NCI-H2227 (cell line): Measurements from ENCODE around the gene HOXA2.

ENCODE experiments used
- DNase-seq: peaks from one replicate; lab custom pipeline; 2025; ENCODE audit not compliant: unreplicated experiment; lab: John Stamatoyannopoulos, UW

Gene HOXA2

DNA sequence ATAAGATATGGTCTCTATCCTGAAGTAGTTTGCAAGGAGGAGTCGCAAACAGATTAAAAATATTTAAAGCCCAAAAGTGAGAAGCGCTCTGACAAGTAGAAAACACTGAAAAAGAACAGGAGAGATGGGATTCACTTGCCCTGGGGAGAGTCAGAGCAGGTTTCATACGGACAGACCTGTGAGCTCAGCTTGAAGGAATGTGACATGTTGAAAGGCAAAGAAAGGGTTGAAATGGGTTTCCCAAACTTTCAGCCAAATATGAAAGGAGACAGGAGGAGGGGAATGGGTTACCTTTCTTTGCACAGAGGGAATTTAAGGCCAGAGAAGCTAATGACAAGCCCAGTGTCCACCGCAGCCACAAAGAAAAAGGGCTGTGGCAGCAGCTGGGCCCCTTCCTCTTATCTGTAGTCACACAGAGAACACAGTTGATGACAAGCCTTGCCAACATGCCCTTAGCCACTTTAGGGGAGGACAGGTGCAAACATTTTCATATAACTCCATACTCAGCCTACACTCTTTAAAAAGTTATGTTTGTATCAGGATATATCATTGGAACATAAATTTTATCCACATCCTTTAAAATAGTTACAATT lies 21.5 kb downstream of the HOXA2 start:
- no peak for DNase-seq

DNA sequence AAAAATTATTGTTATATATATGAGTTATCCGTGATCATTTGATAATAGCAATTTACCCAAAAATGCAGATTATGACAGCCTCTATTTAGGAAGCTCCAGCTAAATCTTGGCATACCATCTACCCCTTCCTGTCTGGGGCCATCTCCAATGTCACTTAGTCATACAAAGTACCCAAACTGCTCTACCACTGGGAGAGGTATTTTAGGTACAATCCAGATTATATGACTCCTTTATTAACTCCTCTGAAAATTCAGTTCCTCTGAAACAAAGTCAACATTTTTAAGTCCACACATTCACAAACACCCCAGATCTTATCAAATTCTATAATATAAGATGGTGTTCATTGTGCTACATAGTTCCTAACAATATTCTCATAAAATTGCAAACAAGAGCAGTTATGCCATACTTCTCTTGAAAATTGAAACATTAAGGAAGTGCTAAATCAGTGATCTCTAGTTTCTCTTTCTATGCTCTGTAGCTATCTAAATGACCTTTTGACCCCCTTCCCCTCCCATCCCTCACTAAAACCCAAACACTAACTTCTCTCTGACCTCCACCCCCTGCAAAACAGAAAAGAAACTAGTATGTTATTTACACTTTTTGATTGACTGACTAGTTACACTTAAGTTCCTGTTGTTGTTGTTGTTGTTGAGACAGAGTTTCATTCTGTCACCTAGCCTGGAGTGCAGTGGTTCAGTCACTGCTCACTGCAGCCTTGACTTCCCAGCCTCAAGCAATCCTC lies 23.1 kb downstream of the HOXA2 start:
- DNase-seq = no peak

DNA sequence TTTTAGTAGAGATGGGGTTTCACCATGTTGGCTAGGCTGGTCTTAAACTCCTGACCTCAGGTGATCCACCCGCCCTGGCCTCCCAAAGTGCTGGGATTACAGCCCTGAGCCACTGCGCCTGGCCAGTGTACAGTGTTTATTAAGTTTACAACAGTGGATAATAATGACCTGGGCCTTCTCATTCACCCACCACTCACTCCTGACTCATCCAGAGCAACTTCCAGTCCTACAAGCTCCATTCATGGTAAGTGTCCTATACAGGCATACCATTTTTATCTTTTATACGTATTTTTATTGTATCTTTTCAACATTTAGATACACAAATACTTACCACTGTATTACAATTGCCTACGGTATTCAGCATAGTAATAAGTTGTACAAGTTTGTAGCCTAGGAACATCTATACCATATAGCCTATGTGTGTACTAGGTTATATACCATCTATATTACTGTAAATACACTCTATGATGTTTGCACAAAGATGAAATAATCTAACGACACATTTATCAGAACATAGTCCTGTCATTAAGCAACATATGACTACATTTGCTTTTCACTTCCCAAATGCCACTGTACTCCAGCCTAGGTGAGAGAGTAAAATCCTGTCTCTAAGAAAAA lies 23.8 kb downstream of the HOXA2 start:
- DNase-seq = no peak

DNA sequence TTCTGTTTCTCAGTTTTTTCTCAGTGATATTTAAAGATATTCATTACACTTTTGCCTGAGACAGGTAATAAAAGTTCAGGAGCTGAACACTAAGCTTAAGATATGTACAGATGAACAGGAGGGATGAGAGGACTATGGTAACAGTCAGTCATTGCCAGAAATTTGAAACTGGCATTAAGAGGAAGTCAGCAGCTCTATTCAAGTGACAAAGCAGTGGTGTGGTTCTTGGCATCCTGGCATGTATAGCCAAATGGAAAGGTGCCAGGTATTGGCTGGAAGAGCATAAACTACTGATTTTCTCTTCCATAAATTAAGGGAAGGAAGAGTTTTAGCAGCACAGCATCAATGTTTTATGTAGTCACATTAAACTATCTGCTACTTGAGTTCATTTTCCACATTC lies 29.4 kb downstream of the HOXA2 start:
- DNase-seq = no peak

DNA sequence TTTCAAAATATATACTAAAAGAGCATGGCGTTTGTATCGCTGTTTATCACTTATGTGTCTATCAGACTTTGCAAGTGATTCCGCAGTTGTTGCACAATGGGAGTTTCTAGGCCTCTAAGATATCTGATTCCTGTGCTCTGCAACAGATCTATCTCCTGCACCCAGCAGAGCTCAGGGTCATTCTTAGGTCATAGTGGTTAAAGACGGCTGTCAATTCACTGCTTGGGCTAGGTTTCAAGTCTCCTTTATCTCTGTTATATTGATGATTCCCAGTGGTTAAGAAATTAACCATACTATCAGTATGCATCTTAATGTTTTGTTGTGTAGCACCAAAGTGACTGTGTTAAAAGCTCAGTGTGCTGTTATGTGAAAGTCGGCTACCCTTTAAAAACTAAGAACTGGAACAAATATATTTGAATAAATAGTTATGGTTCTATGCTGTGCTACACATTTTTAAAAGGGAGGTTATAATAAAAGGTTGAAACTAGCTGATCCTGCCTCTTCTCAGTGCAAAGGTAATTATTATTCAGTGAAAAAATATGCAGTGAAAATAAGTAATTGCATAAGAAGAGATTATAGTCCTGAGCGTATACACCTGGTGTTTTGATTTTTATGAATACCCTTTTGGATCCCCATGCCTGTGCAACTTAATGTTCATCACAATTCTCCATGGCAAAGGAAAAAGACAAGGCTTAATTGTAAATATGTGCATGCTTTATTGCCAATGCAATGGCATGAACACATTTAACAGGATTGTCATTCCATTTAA lies 30.7 kb downstream of the HOXA2 start:
- DNase-seq = no peak

DNA sequence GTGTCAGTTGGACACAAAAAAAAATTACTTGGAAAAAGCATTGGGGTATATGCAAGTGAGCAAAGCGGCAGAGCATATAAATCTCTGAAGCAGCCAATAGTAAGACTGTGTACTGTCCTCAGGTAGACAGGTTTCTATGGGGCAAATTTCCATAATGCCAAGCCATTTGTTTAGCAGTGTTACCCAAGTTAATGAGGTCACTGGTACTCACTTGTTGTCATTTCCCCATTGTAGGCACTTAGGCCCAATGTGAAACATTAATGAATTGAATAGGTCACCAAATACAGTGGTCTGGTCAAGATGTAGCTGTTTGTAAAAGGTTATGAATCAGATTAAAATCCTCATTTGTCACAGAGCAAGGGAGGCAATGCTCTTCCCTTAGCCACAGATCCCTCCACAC lies 34.2 kb downstream of the HOXA2 start:
- DNase-seq = no peak

DNA sequence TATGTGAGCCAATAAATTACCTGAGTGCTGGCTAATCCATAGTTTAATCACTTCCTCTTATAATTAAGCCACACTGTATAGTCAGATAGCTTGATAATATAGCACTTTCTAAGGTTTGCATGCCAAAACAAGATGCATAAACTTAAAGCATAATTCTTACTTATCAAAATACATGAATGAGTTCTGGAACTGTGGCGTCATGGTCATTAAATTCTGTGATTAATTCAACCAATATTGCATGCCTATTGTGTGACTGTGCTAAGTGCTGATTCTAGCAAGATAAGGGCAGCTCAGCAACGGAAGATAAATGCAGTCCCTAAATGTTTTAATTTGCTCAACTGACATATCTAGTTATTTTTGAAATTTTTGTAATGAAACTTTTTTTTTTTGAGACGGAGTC lies 36.3 kb downstream of the HOXA2 start:
- no peak for DNase-seq

DNA sequence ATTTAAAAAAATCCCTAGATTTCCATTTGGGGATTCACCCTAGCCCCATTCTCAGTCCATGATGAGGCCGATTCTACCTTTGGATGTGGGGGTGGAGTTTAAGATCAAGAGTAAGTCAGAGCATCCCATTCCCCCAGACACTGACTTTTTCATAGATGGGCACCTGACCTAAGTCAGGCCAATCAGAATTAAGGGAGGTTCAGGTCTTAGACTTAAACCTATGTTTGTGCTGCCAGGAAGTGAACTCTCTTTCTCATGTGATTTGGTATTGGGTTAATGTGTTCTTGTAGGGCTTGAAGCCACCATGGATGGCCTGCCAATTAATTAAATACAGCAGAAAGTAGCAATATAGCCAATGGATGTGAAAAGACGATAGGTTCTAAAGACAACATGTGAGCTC lies 36.8 kb downstream of the HOXA2 start:
- no peak for DNase-seq

DNA sequence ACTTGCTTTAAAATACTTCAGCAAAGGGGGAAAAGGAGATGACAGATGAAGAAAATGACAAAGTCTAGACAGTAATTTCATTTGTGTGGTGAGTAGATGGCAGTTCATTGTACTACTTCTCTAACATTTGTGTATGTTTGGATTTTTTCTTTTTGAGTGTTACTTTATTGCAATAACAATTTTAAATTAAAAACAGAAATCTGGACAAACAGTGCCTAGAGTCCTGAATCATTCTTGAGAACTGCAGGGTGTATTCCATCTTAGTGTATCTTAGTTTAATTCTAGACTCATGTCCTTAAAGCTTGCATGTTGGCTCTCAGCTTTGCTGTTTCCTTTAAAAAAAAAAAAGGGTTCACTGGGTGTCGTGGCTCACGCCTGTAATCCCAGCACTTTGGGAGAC lies 37.8 kb downstream of the HOXA2 start:
- DNase-seq = no peak

DNA sequence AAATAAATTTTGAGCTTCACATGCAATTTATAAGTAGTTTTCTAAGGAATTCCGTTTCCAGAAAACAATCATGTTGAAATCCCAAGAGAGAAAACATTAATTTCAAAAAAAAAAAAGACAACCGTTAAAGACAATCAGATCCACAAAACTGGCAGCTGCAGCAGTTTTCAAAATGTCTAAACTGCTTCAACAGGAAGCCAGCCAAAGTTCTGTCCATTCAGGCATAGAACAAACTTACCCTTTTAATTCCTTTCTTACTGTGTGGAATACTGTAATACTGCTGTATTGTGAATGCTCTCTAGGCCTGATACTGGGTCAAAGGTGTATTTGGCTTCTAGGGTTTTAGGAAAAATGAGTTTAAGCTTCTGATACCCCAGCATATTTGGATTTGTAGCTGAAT lies 38.3 kb downstream of the HOXA2 start:
- no peak for DNase-seq

DNA sequence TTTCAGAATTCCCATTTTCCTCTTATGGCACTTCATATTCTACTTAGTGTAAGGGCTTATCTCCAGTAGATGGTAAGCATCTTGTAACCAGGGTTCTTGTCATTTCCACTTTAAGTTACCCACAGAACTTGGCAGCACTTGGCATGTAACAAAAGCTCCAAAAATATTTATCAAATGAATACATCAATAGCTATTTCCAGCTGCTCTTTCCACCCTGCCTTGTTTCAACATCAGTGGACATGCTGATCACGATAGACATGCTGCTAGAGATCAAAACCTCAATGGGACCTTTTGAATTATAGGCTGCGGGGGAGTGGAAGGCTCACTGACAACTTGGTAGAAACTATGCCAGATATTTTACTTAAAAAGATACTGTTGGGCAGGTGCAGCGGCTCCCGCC lies 39.5 kb downstream of the HOXA2 start:
- DNase-seq = no peak

DNA sequence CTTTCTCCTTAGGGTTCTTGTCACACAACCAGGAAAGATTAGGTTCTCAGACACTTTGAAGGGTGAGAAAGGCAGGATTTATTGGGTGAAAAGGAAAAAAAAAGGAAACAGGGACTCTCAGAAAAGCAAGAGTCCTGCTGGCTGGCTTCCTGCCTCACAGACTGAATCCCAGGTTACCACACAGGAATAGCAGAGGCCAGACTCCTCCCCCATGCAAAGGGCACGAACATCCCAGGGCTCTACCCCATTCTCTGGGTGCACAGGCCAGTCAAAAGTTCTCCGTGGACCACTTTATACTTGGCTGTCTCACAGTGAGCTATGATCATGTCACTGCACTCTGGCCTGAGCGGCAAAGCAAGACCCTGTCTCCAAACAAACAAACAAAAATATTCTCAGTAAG lies 49.3 kb downstream of the HOXA2 start:
- DNase-seq = no peak

DNA sequence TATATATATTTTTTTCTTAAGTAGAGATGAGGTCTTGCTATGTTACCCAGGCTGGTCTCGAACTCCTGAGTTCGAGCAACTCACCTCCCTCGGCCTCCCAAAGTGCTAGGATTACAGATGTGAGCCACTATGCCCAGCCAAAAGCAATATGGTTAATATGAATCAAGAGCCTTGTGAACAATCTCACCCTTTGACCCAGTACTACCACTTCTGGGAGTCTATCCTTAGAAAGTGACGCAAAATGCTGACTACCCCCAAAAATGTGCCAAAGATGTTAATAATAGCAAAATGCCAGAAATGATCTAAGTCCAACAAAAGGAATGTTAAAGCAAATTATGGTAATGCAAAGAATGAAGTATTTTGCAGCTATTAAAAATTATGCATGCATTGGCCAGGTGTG lies 51.0 kb downstream of the HOXA2 start:
- DNase-seq = no peak
